Loucy (cell line): ENCODE results near the gene CAPN10.

Source experiments
- H2AFZ ChIP-seq: fragments of 200-600 bp; sonication (generic); 2 replicates; pipeline ENCODE4 v1.6.0; 2016; ENCODE audit warnings: antibody characterized with exemption, mild to moderate bottlenecking, low read length, moderate library complexity
- H3F3A ChIP-seq: fragments of 200-600 bp; 2 replicates; pipeline ENCODE4 v1.6.0; 2016; ENCODE audit warnings: antibody characterized with exemption, low read depth, mild to moderate bottlenecking
- H3K27me3 ChIP-seq: fragments of 200-600 bp; sonication (generic); 2 replicates; pipeline ENCODE4 v1.6.1; 2014; ENCODE audit warnings: low read length, mild to moderate bottlenecking; ENCODE audit not compliant: insufficient read depth, poor library complexity, severe bottlenecking
- H3K36me3 ChIP-seq: fragments of 200-600 bp; sonication (generic); 2 replicates; pipeline ENCODE4 v1.6.1; 2016; ENCODE audit warnings: low read length; ENCODE audit not compliant: insufficient read depth
- H3K4me1 ChIP-seq: fragments of 200-600 bp; sonication (generic); 2 replicates; pipeline ENCODE4 v1.5.1; 2014; ENCODE audit warnings: low read length, mild to moderate bottlenecking; ENCODE audit not compliant: insufficient read depth, poor library complexity, severe bottlenecking
- H3K4me2 ChIP-seq: fragments of 200-600 bp; sonication (generic); 2 replicates; pipeline ENCODE4 v1.6.0; 2014; ENCODE audit warnings: antibody characterized with exemption, low read length, low read depth, mild to moderate bottlenecking; ENCODE audit not compliant: poor library complexity, severe bottlenecking
- H3K4me3 ChIP-seq: fragments of 200-600 bp; sonication (generic); 2 replicates; pipeline ENCODE4 v1.5.1; 2014; ENCODE audit warnings: low read length, mild to moderate bottlenecking, mixed read lengths; ENCODE audit not compliant: poor library complexity, severe bottlenecking
- H3K79me2 ChIP-seq: fragments of 200-600 bp; sonication (generic); 2 replicates; pipeline ENCODE4 v1.6.1; 2014; ENCODE audit warnings: low read length; ENCODE audit not compliant: insufficient read depth
- H3K9ac ChIP-seq: fragments of 200-600 bp; sonication (generic); 2 replicates; pipeline ENCODE4 v1.6.0; 2014; ENCODE audit warnings: mild to moderate bottlenecking, low read depth, low read length, moderate library complexity; ENCODE audit not compliant: poor library complexity, severe bottlenecking
- H3K9me2 ChIP-seq: fragments of 200-600 bp; sonication (generic); replicated peaks from 2 replicates; pipeline ENCODE4 v1.6.1; 2016; ENCODE audit warnings: low read depth, low read length, mixed read lengths
- H3K9me3 ChIP-seq: fragments of 200-600 bp; sonication (generic); 2 replicates; pipeline ENCODE4 v1.6.1; 2014; ENCODE audit warnings: mild to moderate bottlenecking, antibody characterized with exemption, low read length, low read depth; ENCODE audit not compliant: insufficient read depth
- H4K20me1 ChIP-seq: fragments of 200-600 bp; sonication (generic); 2 replicates; pipeline ENCODE4 v1.6.0; 2014; ENCODE audit warnings: antibody characterized with exemption, low read length, mild to moderate bottlenecking; ENCODE audit not compliant: insufficient read depth, poor library complexity, severe bottlenecking
- CTCF ChIP-seq: fragments of 200-600 bp; sonication (generic); conservative IDR thresholded peaks from 2 replicates; pipeline ENCODE4 v1.5.1; 2014; ENCODE audit warnings: mild to moderate bottlenecking, antibody characterized with exemption, low read length
- EZH2phosphoT487 ChIP-seq: fragments of 200-600 bp; IDR thresholded peaks from 2 replicates; pipeline ENCODE4 v1.6.1; 2018; ENCODE audit warnings: antibody characterized with exemption, mild to moderate bottlenecking, moderate library complexity, borderline replicate concordance

The CAPN10 gene

GRCh38 chr2:240570531-240571313 lies 15.8 kb upstream of the CAPN10 start:
- no peaks in the 10 kb centered on the region for H3F3A ChIP-seq
- peak overlapping the region; percentile 82 for H3K9ac ChIP-seq
- peak overlapping the region; percentile 84 for H3K4me3 ChIP-seq
- no peaks in the 10 kb centered on the region for H3K27me3 ChIP-seq
- H3K4me1 ChIP-seq: peaks cover 32% of the 10 kb centered on the region
- H2AFZ ChIP-seq: no peak overlapping the region
- peaks cover 32% of the 10 kb centered on the region for H4K20me1 ChIP-seq
- no peak for TF ChIP-seq CTCF
- no peak for TF ChIP-seq EZH2phosphoT487
- peak overlapping the region; percentile 94 for H3K4me2 ChIP-seq
- no peaks in the 10 kb centered on the region for H3K36me3 ChIP-seq
- no peaks in the 10 kb centered on the region for H3K9me3 ChIP-seq
- H3K79me2 ChIP-seq: peaks cover 51% of the 10 kb centered on the region
- no peaks in the 10 kb centered on the region for H3K9me2 ChIP-seq

GRCh38 chr2:240571314-240571973 lies 15.1 kb upstream of the CAPN10 start:
- Histone ChIP-seq H3K79me2 (peaks cover 51% of the 10 kb centered on the region), H2AFZ (no peak overlapping the region), H3K36me3 (no peaks in the 10 kb centered on the region), H3K27me3 (no peaks in the 10 kb centered on the region), H3K4me1 (peaks cover 32% of the 10 kb centered on the region), H3K9me2 (no peaks in the 10 kb centered on the region), H3K9me3 (no peaks in the 10 kb centered on the region), H4K20me1 (peaks cover 32% of the 10 kb centered on the region), H3F3A (no peaks in the 10 kb centered on the region), H3K9ac (peak overlapping the region; percentile 82), H3K4me3 (no peak overlapping the region), H3K4me2 (peak overlapping the region; percentile 94)
- TF ChIP-seq EZH2phosphoT487 (no peak), CTCF (no peak)

GRCh38 chr2:240572141-240573031 lies 14.1 kb upstream of the CAPN10 start:
- no peaks in the 10 kb centered on the region for H3K9me2 ChIP-seq
- peaks cover 32% of the 10 kb centered on the region for H4K20me1 ChIP-seq
- no peaks in the 10 kb centered on the region for H3F3A ChIP-seq
- H2AFZ ChIP-seq: no peak overlapping the region
- H3K9ac ChIP-seq: no peak overlapping the region
- no peaks in the 10 kb centered on the region for H3K9me3 ChIP-seq
- peaks cover 24% of the 10 kb centered on the region for H3K4me1 ChIP-seq
- H3K27me3 ChIP-seq: no peaks in the 10 kb centered on the region
- TF ChIP-seq CTCF: no peak
- no peak for TF ChIP-seq EZH2phosphoT487
- H3K4me3 ChIP-seq: no peak overlapping the region
- H3K36me3 ChIP-seq: no peaks in the 10 kb centered on the region
- peaks cover 46% of the 10 kb centered on the region for H3K79me2 ChIP-seq
- no peak overlapping the region for H3K4me2 ChIP-seq
